Left lung (tissue), 10 donors: ENCODE measurements around the gene SETD2. TPM values are rescaled to one million over a fixed set of nuclear protein-coding genes. Genes with fewer than 3 reads are reported as not detected.

Source experiments
- ATAC-seq: fragments of 200-7000 bp; cut with Tn5 transposase; one replicate; pipeline ENCODE4 v1.9.1; 2020; ENCODE audit warnings: moderate library complexity
- DNase-seq, 4 donors: peaks; one replicate each; pipeline ENCODE4 v3.0.0-alpha.2; 2013 to 2020
- H3K27ac ChIP-seq, 2 donors: fragments of 200-600 bp; sonication (generic) in 1 of 2; one replicate each; pipeline versions ENCODE4 v1.5.0 to v1.8.0; 2020 to 2021
- H3K27me3 ChIP-seq, 2 donors: fragments of 200-600 bp; sonication (generic) in 1 of 2; one replicate each; pipeline versions ENCODE4 v1.5.0 to v1.8.0; 2020 to 2021
- H3K36me3 ChIP-seq, 2 donors: fragments of 200-600 bp; sonication (generic) in 1 of 2; one replicate each; pipeline versions ENCODE4 v1.5.0 to v1.8.0; 2020 to 2021
- H3K4me1 ChIP-seq, 2 donors: fragments of 200-600 bp; one replicate each; pipeline ENCODE4 v1.8.0; 2021
- H3K4me3 ChIP-seq, 2 donors: fragments of 200-600 bp; sonication (generic) in 1 of 2; one replicate each; pipeline versions ENCODE4 v1.5.0 to v1.8.0; 2020 to 2021; ENCODE audit warnings: mild to moderate bottlenecking in 1 of 2
- H3K9me3 ChIP-seq, 2 donors: fragments of 200-600 bp; sonication (generic) in 1 of 2; one replicate each; pipeline versions ENCODE4 v1.5.0 to v1.8.0; 2020 to 2021
- CTCF ChIP-seq, 2 donors: fragments of 200-600 bp; sonication (generic) in 1 of 2; IDR thresholded peaks; one replicate each; pipeline versions ENCODE4 v1.5.0 to v1.8.0; 2021; ENCODE audit warnings: antibody characterized with exemption in 2 of 2
- intact Hi-C, 2 donors: fragments of 100-400 bp; cut with DNase I; formaldehyde crosslinking; loops; one replicate each; pipeline versions ENCODE4 v1.11.2 to v1.14.2; 2022
- polyA plus RNA-seq, 6 donors: library from polyadenylated mRNA; unstranded; fragments of 120-200 nt; gene quantifications; one replicate each; pipeline ENCODE4 v1.2.1, GENCODE V29; 2013; ENCODE audit not compliant: insufficient read length in 6 of 6
- total RNA-seq, 2 donors: library from RNA; stranded (reverse); fragmentation: NEBNext Ultra II Directional; extraction: Animal tissue kit (Norgen Biotek cat#: 25700); gene quantifications; one replicate each; pipeline ENCODE4 v1.2.1, GENCODE V29; 2021
- donor health status: DM: no; HTN: yes; CAD: no.
- donor health status: DM: no; HTN: no; CAD: no.

The SETD2 gene
- total and polyA plus RNA-seq, 8 donors: 40.1 to 68.9 (median 60.0) TPM

- TF ChIP-seq CTCF (IDR thresholded peaks at IDR 0.05): no peak
- intact Hi-C loops: no loop called here
- Histone ChIP-seq H3K4me1 (peaks cover 31 to 89% of the 10 kb centered on the region in 2 donors), H3K27ac (peak overlapping the region in 1 of 2 donors; percentile 89), H3K27me3 (no peaks in the 10 kb centered on the region), H3K4me3 (no peak overlapping the region), H3K36me3 (peaks cover 0 to 14% of the 10 kb centered on the region in 2 donors), H3K9me3 (no peaks in the 10 kb centered on the region)
- DNase-seq: peak in 1 of 4 donors; percentile 44
- ATAC-seq: no peak
Measured at GRCh38 chr3:46984591-46985459, 179.1 kb downstream of the SETD2 start.

GRCh38 chr3:46982546-46982945, 181.4 kb downstream of the SETD2 start:
- Histone ChIP-seq H3K4me1 (peaks cover 24 to 83% of the 10 kb centered on the region in 2 donors), H3K4me3 (peak overlapping the region in 1 of 2 donors; percentile 69)
- ATAC-seq: no peak

GRCh38 chr3:46981932-46982471, 181.9 kb downstream of the SETD2 start:
- H3K36me3 ChIP-seq: no peaks in the 10 kb centered on the region
- H3K9me3 ChIP-seq: no peaks in the 10 kb centered on the region
- no peaks in the 10 kb centered on the region for H3K27me3 ChIP-seq
- TF ChIP-seq CTCF (IDR thresholded peaks at IDR 0.05): no peak
- H3K27ac ChIP-seq: peak overlapping the region; percentile 62 to 90
- DNase-seq: peak in 3 of 4 donors; percentile 65 to 92 (median 79)
- peak; percentile 21 for ATAC-seq
- intact Hi-C loops: no loop called here
- peak overlapping the region; percentile 5 to 69 for H3K4me3 ChIP-seq
- peaks cover 21 to 83% of the 10 kb centered on the region in 2 donors for H3K4me1 ChIP-seq

More at GRCh38 chr3:46982546-46982945, 181.4 kb downstream of the SETD2 start:
- TF ChIP-seq CTCF (IDR thresholded peaks at IDR 0.05): no peak
- Histone ChIP-seq H3K27ac (peak overlapping the region; percentile 62 to 90), H3K27me3 (no peaks in the 10 kb centered on the region), H3K9me3 (no peaks in the 10 kb centered on the region), H3K36me3 (no peaks in the 10 kb centered on the region)
- intact Hi-C loops: no loop called here
- DNase-seq: no peak

GRCh38 chr3:46979958-46980497, 183.9 kb downstream of the SETD2 start:
- no peak for ATAC-seq
- DNase-seq: peak in 1 of 4 donors; percentile 50
- Histone ChIP-seq H3K9me3 (no peaks in the 10 kb centered on the region), H3K36me3 (no peaks in the 10 kb centered on the region), H3K4me3 (peak overlapping the region; percentile 57 to 69), H3K27ac (peak overlapping the region; percentile 48 to 90), H3K27me3 (no peaks in the 10 kb centered on the region), H3K4me1 (peaks cover 16 to 75% of the 10 kb centered on the region in 2 donors)
- TF ChIP-seq CTCF (IDR thresholded peaks at IDR 0.05): no peak
- intact Hi-C loops: no loop called here
